ENCODE measurements around the gene CDH11. TPM values are rescaled to one million over a fixed set of nuclear protein-coding genes. Genes with fewer than 3 reads are reported as not detected.

The CDH11 gene
- total RNA-seq, 1 experiment from 2014 or later, result 297 TPM

- Histone ChIP-seq H3K27me3 (replicated peaks; ENCODE audit: insufficient read depth, low read depth, low read length, poor library complexity) (no peaks in the 10 kb centered on the region), H3K27ac (ENCODE audit: low read depth, low read length, poor library complexity, severe bottlenecking) (no peak overlapping the region), H3K4me3 (ENCODE audit: low read depth, low read length, poor library complexity, severe bottlenecking) (no peak overlapping the region), H3K4me1 (ENCODE audit: insufficient read depth, low read length, poor library complexity, severe bottlenecking) (peaks cover 7% of the 10 kb centered on the region), H3K36me3 (ENCODE audit: insufficient read depth, low read length, poor library complexity, severe bottlenecking) (peaks cover 10% of the 10 kb centered on the region), H3K9me3 (ENCODE audit: low read depth, low read length, poor library complexity, severe bottlenecking) (no peaks in the 10 kb centered on the region)
- TF ChIP-seq EZH2 (IDR thresholded peaks at IDR 0.05; ENCODE audit: borderline replicate concordance, low read depth, low read length, poor library complexity, severe bottlenecking), result no peak
- TF ChIP-seq CTCF (conservative IDR thresholded peaks at IDR 0.05; ENCODE audit: low read depth, low read length), result no peak
- intact Hi-C loops (cut with micrococcal nuclease; ENCODE audit: unreplicated experiment), result no loop called here
- no peak for DNase-seq (ENCODE audit: low spot score)
- CTCF ChIA-PET, result no interaction called here
- POLR2A ChIA-PET (ENCODE audit: low non-redundant PET), result no interaction called here
- BruUV-seq (replicated peaks), result no TSS peak
Measured at GRCh38 chr16:65077181-65077580, 44.7 kb downstream of the CDH11 start.

GRCh38 chr16:65075877-65076276 is 46.0 kb downstream of the CDH11 start:
- Histone ChIP-seq H3K4me1 (ENCODE audit: insufficient read depth, low read length, poor library complexity, severe bottlenecking) (peaks cover 15% of the 10 kb centered on the region), H3K27ac (ENCODE audit: low read depth, low read length, poor library complexity, severe bottlenecking) (no peak overlapping the region), H3K36me3 (ENCODE audit: insufficient read depth, low read length, poor library complexity, severe bottlenecking) (peaks cover 10% of the 10 kb centered on the region), H3K9me3 (ENCODE audit: low read depth, low read length, poor library complexity, severe bottlenecking) (no peaks in the 10 kb centered on the region), H3K27me3 (replicated peaks; ENCODE audit: insufficient read depth, low read depth, low read length, poor library complexity) (no peaks in the 10 kb centered on the region), H3K4me3 (ENCODE audit: low read depth, low read length, poor library complexity, severe bottlenecking) (no peak overlapping the region)
- TF ChIP-seq EZH2 (IDR thresholded peaks at IDR 0.05; ENCODE audit: borderline replicate concordance, low read depth, low read length, poor library complexity, severe bottlenecking) (no peak), CTCF (conservative IDR thresholded peaks at IDR 0.05; ENCODE audit: low read depth, low read length) (no peak)
- no peak for DNase-seq (ENCODE audit: low spot score)
- CTCF ChIA-PET, result no interaction called here
- POLR2A ChIA-PET (ENCODE audit: low non-redundant PET), result no interaction called here
- BruUV-seq (replicated peaks), result no TSS peak
- intact Hi-C loops (cut with micrococcal nuclease; ENCODE audit: unreplicated experiment), result no loop called here

- intact Hi-C loops (cut with micrococcal nuclease; ENCODE audit: unreplicated experiment), result no loop called here
- POLR2A ChIA-PET (ENCODE audit: low non-redundant PET), result no interaction called here
Measured at GRCh38 chr16:65071433-65072311, 50.2 kb downstream of the CDH11 start.

More at GRCh38 chr16:65071433-65072311, 50.2 kb downstream of the CDH11 start:
- BruUV-seq (replicated peaks), result no TSS peak
- no peak for DNase-seq (ENCODE audit: low spot score)
- Histone ChIP-seq H3K4me3 (ENCODE audit: low read depth, low read length, poor library complexity, severe bottlenecking) (no peak overlapping the region), H3K4me1 (ENCODE audit: insufficient read depth, low read length, poor library complexity, severe bottlenecking) (peaks cover 44% of the 10 kb centered on the region), H3K27me3 (replicated peaks; ENCODE audit: insufficient read depth, low read depth, low read length, poor library complexity) (no peaks in the 10 kb centered on the region), H3K36me3 (ENCODE audit: insufficient read depth, low read length, poor library complexity, severe bottlenecking) (no peaks in the 10 kb centered on the region), H3K9me3 (ENCODE audit: low read depth, low read length, poor library complexity, severe bottlenecking) (no peaks in the 10 kb centered on the region), H3K27ac (ENCODE audit: low read depth, low read length, poor library complexity, severe bottlenecking) (no peak overlapping the region)
- TF ChIP-seq EZH2 (IDR thresholded peaks at IDR 0.05; ENCODE audit: borderline replicate concordance, low read depth, low read length, poor library complexity, severe bottlenecking) (no peak), CTCF (conservative IDR thresholded peaks at IDR 0.05; ENCODE audit: low read depth, low read length) (no peak)
- CTCF ChIA-PET, result no interaction called here
